Thyroid gland (tissue), 4 donors: Measurements from ENCODE around the gene MAPK7.

Experiments used
- POLR2A ChIP-seq, 2 donors: fragments of 450-650 bp; IDR thresholded peaks; one replicate each; pipeline ENCODE4 v1.6.1; 2017; ENCODE audit warnings: antibody characterized with exemption in 2 of 2, mild to moderate bottlenecking in 2 of 2, moderate library complexity in 1 of 2
- TF ChIP-seq, protein P1 (sequence below), 6 experiments: fragments of 200-600 bp in 3 of 6; fragments of 450-650 bp in 3 of 6; sonication (generic) in 3 of 6; IDR thresholded peaks; one replicate each; pipeline ENCODE4 v1.5.1; 2016 to 2019; ENCODE audit warnings: antibody characterized with exemption in 6 of 6, mild to moderate bottlenecking in 2 of 6, inconsistent platforms in 1 of 6, moderate library complexity in 1 of 6

DNA sequence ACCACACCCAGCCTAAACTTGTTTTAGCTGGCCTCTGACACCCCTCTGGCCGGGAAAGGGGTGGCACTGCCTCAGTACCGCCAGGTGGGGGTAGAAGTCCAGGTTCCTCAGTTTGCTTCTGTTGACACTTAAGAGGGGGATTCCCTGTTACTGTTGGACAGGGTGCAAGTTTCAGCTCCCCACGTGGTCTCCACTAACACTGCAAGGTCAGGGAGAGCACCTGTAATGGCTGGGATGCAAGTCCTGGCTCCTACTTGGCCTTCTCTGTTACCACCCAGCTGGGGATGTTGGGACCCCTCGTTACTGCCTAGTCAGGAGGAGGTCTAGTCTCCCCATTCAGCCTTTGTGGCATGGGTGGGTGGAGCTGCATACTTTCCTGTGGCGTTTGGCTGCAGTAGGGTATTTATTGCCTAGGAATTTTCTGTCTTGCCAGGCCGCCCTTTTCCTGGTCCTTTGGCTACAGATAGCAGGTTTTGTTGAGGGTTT lies 19.3 kb downstream of the MAPK7 start:
- TF ChIP-seq POLR2A (IDR thresholded peaks at IDR 0.05), result no peak
- TF ChIP-seq, protein P1, sequence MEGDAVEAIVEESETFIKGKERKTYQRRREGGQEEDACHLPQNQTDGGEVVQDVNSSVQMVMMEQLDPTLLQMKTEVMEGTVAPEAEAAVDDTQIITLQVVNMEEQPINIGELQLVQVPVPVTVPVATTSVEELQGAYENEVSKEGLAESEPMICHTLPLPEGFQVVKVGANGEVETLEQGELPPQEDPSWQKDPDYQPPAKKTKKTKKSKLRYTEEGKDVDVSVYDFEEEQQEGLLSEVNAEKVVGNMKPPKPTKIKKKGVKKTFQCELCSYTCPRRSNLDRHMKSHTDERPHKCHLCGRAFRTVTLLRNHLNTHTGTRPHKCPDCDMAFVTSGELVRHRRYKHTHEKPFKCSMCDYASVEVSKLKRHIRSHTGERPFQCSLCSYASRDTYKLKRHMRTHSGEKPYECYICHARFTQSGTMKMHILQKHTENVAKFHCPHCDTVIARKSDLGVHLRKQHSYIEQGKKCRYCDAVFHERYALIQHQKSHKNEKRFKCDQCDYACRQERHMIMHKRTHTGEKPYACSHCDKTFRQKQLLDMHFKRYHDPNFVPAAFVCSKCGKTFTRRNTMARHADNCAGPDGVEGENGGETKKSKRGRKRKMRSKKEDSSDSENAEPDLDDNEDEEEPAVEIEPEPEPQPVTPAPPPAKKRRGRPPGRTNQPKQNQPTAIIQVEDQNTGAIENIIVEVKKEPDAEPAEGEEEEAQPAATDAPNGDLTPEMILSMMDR (IDR thresholded peaks at IDR 0.05), result no peak
